ENCODE results near the gene DENND10. TPM values are rescaled to one million over a fixed set of nuclear protein-coding genes. Genes with fewer than 3 reads are reported as not detected.
"Not testable (repeated sequence)": the region's sequence is repeated elsewhere in the genome, so short reads cannot be mapped to it uniquely, and the experiment has no call there.

DENND10 gene
- total RNA-seq, 1 donor from 2014 or later, result 112 TPM

DNA sequence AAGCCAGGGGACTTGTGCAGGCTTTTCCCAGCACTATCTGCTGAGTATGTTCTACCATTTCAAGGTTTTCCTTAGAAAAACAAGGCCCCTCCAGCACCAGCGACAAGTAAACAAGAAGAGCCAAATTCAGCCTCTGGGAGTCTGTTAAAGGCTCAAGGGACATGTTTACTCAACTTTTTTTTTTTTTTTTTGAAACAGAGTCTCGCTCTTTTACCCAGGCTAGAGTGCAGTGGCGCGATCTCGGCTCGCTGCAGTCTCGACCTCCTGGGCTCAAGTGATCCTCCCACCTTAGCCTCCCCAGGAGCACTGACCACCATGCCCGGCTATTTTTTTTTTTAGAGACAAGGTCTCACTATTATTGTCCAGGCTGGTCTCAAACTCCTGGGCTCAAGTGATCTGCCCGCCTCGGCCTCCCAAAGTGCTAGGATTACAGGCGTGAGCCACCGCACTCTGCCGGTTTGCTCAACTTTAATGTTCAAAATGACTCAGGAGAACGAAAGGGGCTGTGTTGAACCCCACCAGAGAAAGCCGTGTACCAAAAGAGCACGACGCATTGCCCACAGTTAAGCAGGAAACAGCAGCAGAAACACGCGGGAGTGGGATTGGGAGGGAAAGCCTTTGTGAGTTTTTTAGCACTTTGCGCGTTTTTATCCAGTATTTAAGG lies 73.9 kb downstream of the DENND10 start:
- Histone ChIP-seq H4K20me1 (ENCODE audit: low read depth) (peaks cover 20% of the 10 kb centered on the region), H3K36me3 (no peaks in the 10 kb centered on the region), H3K27ac (no peak overlapping the region), H3K79me2 (ENCODE audit: low read depth) (peaks cover 54% of the 10 kb centered on the region), H3K9ac (peak overlapping the region; percentile 73), H3K9me3 (ENCODE audit: low read depth) (no peaks in the 10 kb centered on the region), H3K4me2 (peak overlapping the region; percentile 89), H3F3A (ENCODE audit: low read depth) (peaks cover 5% of the 10 kb centered on the region), H3K4me3 (peak overlapping the region; percentile 90), H2AFZ (replicated peaks) (peak overlapping the region; percentile 89), H3K4me1 (peaks cover 12% of the 10 kb centered on the region), H3K27me3 (no peaks in the 10 kb centered on the region)
- TF ChIP-seq EZH2phosphoT487 (IDR thresholded peaks at IDR 0.05) (no peak), EZH2 (IDR thresholded peaks at IDR 0.05) (no peak)
- TF ChIP-seq, protein P1, sequence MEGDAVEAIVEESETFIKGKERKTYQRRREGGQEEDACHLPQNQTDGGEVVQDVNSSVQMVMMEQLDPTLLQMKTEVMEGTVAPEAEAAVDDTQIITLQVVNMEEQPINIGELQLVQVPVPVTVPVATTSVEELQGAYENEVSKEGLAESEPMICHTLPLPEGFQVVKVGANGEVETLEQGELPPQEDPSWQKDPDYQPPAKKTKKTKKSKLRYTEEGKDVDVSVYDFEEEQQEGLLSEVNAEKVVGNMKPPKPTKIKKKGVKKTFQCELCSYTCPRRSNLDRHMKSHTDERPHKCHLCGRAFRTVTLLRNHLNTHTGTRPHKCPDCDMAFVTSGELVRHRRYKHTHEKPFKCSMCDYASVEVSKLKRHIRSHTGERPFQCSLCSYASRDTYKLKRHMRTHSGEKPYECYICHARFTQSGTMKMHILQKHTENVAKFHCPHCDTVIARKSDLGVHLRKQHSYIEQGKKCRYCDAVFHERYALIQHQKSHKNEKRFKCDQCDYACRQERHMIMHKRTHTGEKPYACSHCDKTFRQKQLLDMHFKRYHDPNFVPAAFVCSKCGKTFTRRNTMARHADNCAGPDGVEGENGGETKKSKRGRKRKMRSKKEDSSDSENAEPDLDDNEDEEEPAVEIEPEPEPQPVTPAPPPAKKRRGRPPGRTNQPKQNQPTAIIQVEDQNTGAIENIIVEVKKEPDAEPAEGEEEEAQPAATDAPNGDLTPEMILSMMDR (IDR thresholded peaks at IDR 0.05), result no peak
- no peak for DNase-seq (ENCODE audit: low spot score)
- Mint-ChIP-seq H3K4me1 (peaks cover 28% of the 10 kb centered on the region), H3K36me3 (peaks cover 11% of the 10 kb centered on the region), H3K27ac (peak overlapping the region; percentile 97), H3K4me3 (peak overlapping the region; percentile 100), H3K27me3 (ENCODE audit: insufficient read depth, low read depth) (peaks cover 6% of the 10 kb centered on the region), H3K9me3 (peaks cover 5% of the 10 kb centered on the region)

DNA sequence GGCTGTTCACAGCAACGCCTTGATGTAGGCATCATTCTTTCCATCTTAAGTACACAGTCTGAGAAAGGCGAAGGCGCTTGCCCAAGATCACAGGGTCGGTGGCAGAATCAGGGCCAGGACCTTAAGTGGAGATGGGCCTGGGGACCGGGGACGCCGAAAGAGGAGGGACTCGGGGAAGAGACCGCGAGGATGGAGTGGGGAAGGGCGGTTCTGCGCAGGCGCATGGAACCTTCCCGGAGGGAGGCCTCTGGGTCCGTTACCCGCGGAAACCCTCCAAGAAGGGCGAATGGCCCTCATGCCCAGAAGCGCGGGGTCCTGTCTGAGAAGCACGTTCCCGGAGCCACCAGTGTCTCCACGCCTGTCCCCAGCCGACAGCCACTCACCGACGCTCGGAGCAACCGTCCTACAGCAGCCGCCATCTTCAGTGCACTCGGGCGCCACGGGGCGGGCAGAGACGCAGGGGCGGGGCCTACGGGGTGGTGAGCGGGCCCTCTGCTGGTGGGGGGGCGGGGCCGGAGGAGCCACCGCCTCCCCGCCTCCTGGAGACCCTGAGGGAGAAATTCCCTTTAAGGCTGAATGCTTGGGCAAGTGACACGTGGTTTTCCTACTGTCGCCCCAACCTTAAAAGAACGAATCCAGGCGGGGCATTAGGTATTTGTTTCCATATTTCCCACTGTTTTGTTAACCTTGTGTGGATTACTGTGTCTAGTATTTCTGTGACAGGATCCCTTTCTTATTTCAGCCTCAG lies 74.6 kb downstream of the DENND10 start, which contains the start of gene PRDX3:
TSS of gene PRDX3 (minus strand) at position 441 of the 748 bp plus-strand sequence. CDS start at position 419, 22 bp downstream.
- Histone ChIP-seq H4K20me1 (ENCODE audit: low read depth) (peaks cover 20% of the 10 kb centered on the region), H3F3A (ENCODE audit: low read depth) (peaks cover 5% of the 10 kb centered on the region), H3K27ac (peak within 1 kb of the TSS; percentile 78), H3K4me3 (peak within 1 kb of the TSS; percentile 90), H3K79me2 (ENCODE audit: low read depth) (peaks cover 49% of the 10 kb centered on the region), H3K36me3 (no peaks in the 10 kb centered on the region), H2AFZ (replicated peaks) (peak within 1 kb of the TSS; percentile 89), H3K27me3 (no peaks in the 10 kb centered on the region), H3K9me3 (ENCODE audit: low read depth) (no peaks in the 10 kb centered on the region), H3K4me1 (peaks cover 12% of the 10 kb centered on the region), H3K9ac (peak within 1 kb of the TSS; percentile 73), H3K4me2 (peak within 1 kb of the TSS; percentile 89)
- H3K4me1 Mint-ChIP-seq, result peaks cover 28% of the 10 kb centered on the region
- H3K27ac Mint-ChIP-seq, result peak within 1 kb of the TSS; percentile 97
- peaks cover 6% of the 10 kb centered on the region for H3K27me3 Mint-ChIP-seq (ENCODE audit: insufficient read depth, low read depth)
- DNase-seq (ENCODE audit: low spot score), result peak; percentile 97
- peaks cover 8% of the 10 kb centered on the region for H3K9me3 Mint-ChIP-seq
- peaks cover 11% of the 10 kb centered on the region for H3K36me3 Mint-ChIP-seq
- H3K4me3 Mint-ChIP-seq, result peak within 1 kb of the TSS; percentile 100
- TF ChIP-seq EZH2phosphoT487 (IDR thresholded peaks at IDR 0.05) (no peak), EZH2 (IDR thresholded peaks at IDR 0.05) (no peak)
- TF ChIP-seq, protein P1 (IDR thresholded peaks at IDR 0.05), result no peak

DNA sequence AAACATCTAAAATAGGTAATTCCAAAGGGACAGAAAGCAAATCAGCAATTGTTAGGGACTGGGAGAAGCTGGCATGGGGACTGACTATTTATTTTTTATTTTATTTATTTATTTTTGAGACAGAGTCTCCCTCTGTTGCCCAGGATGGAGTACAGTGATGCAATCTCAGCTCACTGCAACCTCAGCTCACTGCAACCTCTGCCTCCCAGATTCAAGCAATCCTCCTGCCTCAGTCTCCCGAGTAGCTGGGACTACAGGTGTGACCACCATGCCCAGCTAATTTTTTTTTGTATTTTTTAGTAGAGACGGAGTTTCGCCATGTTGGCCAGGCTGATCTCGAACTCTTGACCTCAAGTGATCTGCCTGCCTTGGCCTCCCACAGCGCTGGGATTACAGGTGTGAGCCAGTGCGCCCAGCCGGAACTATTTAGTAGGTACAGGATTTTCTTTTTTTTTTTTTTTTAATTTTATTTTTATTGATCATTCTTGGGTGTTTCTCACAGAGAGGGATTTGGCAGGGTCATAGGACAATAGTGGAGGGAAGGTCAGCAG lies 77.0 kb downstream of the DENND10 start:
- not testable (repeated sequence) for H3K27ac Mint-ChIP-seq; H3K36me3 ChIP-seq; H3K9me3 ChIP-seq (ENCODE audit: low read depth); H4K20me1 ChIP-seq (ENCODE audit: low read depth); H3F3A ChIP-seq (ENCODE audit: low read depth); H3K4me3 ChIP-seq; H3K27me3 ChIP-seq; H2AFZ ChIP-seq (replicated peaks); H3K27ac ChIP-seq; H3K36me3 Mint-ChIP-seq; H3K4me3 Mint-ChIP-seq; H3K9ac ChIP-seq; H3K4me2 ChIP-seq; DNase-seq (ENCODE audit: low spot score)
- H3K9me3 Mint-ChIP-seq, result peaks cover 13% of the 10 kb centered on the region
- Histone ChIP-seq H3K79me2 (ENCODE audit: low read depth) (peaks cover 26% of the 10 kb centered on the region), H3K4me1 (peaks cover 12% of the 10 kb centered on the region)
- H3K27me3 Mint-ChIP-seq (ENCODE audit: insufficient read depth, low read depth), result peaks cover 11% of the 10 kb centered on the region
- H3K4me1 Mint-ChIP-seq, result peaks cover 24% of the 10 kb centered on the region
